Measurements from ENCODE around the gene FAHD2A.

Gene FAHD2A

GRCh38 chr2:95366514-95366913, 36.0 kb upstream of the FAHD2A start:
- H3K4me3 ChIP-seq (ENCODE audit: low read depth, low read length) = no peak overlapping the region
- no peak for TF ChIP-seq CTCF (IDR thresholded peaks at IDR 0.05; ENCODE audit: control insufficient read depth, extremely low read depth, insufficient read depth)
- no peak for DNase-seq (ENCODE audit: low read depth)

GRCh38 chr2:95372216-95372829, 30.2 kb upstream of the FAHD2A start:
- H3K4me3 ChIP-seq (ENCODE audit: low read depth, low read length) = no peak overlapping the region
- TF ChIP-seq CTCF (IDR thresholded peaks at IDR 0.05; ENCODE audit: control insufficient read depth, extremely low read depth, insufficient read depth) = no peak
- DNase-seq (ENCODE audit: low read depth) = no peak

- DNase-seq (ENCODE audit: low read depth) = no peak
- no peak overlapping the region for H3K4me3 ChIP-seq (ENCODE audit: low read depth, low read length)
- TF ChIP-seq CTCF (IDR thresholded peaks at IDR 0.05; ENCODE audit: control insufficient read depth, extremely low read depth, insufficient read depth) = no peak
Measured at GRCh38 chr2:95372845-95373244, 29.7 kb upstream of the FAHD2A start.

GRCh38 chr2:95374029-95374428, 28.5 kb upstream of the FAHD2A start:
- TF ChIP-seq CTCF (IDR thresholded peaks at IDR 0.05; ENCODE audit: control insufficient read depth, extremely low read depth, insufficient read depth) = no peak
- DNase-seq (ENCODE audit: low read depth) = no peak
- H3K4me3 ChIP-seq (ENCODE audit: low read depth, low read length) = no peak overlapping the region

GRCh38 chr2:95374451-95374920, 28.0 kb upstream of the FAHD2A start:
- H3K4me3 ChIP-seq (ENCODE audit: low read depth, low read length) = no peak overlapping the region
- TF ChIP-seq CTCF (IDR thresholded peaks at IDR 0.05; ENCODE audit: control insufficient read depth, extremely low read depth, insufficient read depth) = no peak
- no peak for DNase-seq (ENCODE audit: low read depth)

- no peak overlapping the region for H3K4me3 ChIP-seq (ENCODE audit: low read depth, low read length)
- TF ChIP-seq CTCF (IDR thresholded peaks at IDR 0.05; ENCODE audit: control insufficient read depth, extremely low read depth, insufficient read depth) = no peak
- DNase-seq (ENCODE audit: low read depth) = no peak
Measured at GRCh38 chr2:95374921-95375471, 27.5 kb upstream of the FAHD2A start.

All from LNCaP clone FGC (cell line).